Measurements from ENCODE around the gene TMPRSS6.

TMPRSS6 gene

DNA sequence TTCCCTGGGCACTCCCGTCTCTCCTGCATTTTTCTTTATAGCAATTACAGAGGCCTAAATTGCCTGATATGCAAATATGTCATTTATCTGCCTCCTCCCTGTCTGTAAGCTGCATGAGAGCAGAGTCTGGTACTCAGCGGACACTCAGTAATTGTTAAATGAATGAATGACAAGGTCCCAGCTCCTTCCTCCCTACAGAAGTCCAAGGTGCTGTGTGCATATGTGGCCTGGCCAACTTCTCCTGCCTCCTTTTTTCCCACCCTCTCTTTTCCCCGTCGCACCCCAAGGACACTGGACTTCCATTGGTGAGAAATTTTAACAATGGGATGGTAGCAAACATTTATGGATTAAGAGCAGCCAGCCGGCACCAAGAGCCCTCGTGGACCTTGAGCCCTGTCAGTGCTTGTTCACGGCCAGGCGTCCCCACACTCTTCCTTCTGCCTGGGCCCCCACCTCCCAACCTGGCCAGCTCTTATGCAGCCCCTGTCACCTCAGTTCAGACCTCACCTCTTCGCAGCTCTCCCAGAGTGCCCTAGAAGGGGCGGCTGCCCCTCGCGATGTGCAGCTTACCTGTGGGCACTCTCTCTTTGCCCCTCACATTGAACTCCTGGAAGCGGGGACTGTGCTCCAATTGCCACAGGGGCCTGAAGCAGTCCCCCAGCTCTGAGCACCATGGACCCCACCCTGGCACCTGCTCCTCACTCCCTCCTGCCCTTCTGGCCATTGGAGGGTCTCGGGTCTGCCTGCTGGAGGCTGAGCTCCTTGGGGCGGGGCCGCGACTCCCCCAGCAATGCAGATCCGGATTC is 1.5 kb downstream of the TMPRSS6 start:
- Histone ChIP-seq H3K36me3 (ENCODE audit: control insufficient read depth, low read depth, low read length) (no peaks in the 10 kb centered on the region), H3K4me3 (ENCODE audit: low read length) (no peak overlapping the region), H3K27ac (ENCODE audit: low read length) (no peak overlapping the region), H3K4me1 (ENCODE audit: control insufficient read depth, low read depth, low read length) (no peaks in the 10 kb centered on the region), H3K9me3 (ENCODE audit: control insufficient read depth, low read depth, low read length) (no peaks in the 10 kb centered on the region), H3K9ac (ENCODE audit: low read length) (no peak overlapping the region), H3K27me3 (ENCODE audit: control insufficient read depth, insufficient read depth, low read length) (no peaks in the 10 kb centered on the region)

- Histone ChIP-seq H3K27me3 (ENCODE audit: control insufficient read depth, insufficient read depth, low read length) (no peaks in the 10 kb centered on the region), H3K27ac (ENCODE audit: low read length) (no peak overlapping the region), H3K4me1 (ENCODE audit: control insufficient read depth, low read depth, low read length) (no peaks in the 10 kb centered on the region), H3K9me3 (ENCODE audit: control insufficient read depth, low read depth, low read length) (no peaks in the 10 kb centered on the region), H3K4me3 (ENCODE audit: low read length) (no peak overlapping the region), H3K36me3 (ENCODE audit: control insufficient read depth, low read depth, low read length) (no peaks in the 10 kb centered on the region), H3K9ac (ENCODE audit: low read length) (no peak overlapping the region)
Observed at GRCh38 chr22:37105990-37106389, 3.5 kb downstream of the TMPRSS6 start.

- Histone ChIP-seq H3K9ac (ENCODE audit: low read length) (no peak overlapping the region), H3K36me3 (ENCODE audit: control insufficient read depth, low read depth, low read length) (no peaks in the 10 kb centered on the region), H3K27ac (ENCODE audit: low read length) (no peak overlapping the region), H3K27me3 (ENCODE audit: control insufficient read depth, insufficient read depth, low read length) (peaks cover 3% of the 10 kb centered on the region), H3K9me3 (ENCODE audit: control insufficient read depth, low read depth, low read length) (no peaks in the 10 kb centered on the region), H3K4me1 (ENCODE audit: control insufficient read depth, low read depth, low read length) (no peaks in the 10 kb centered on the region), H3K4me3 (ENCODE audit: low read length) (no peak overlapping the region)
Observed at GRCh38 chr22:37105154-37105553, 4.4 kb downstream of the TMPRSS6 start.

DNA sequence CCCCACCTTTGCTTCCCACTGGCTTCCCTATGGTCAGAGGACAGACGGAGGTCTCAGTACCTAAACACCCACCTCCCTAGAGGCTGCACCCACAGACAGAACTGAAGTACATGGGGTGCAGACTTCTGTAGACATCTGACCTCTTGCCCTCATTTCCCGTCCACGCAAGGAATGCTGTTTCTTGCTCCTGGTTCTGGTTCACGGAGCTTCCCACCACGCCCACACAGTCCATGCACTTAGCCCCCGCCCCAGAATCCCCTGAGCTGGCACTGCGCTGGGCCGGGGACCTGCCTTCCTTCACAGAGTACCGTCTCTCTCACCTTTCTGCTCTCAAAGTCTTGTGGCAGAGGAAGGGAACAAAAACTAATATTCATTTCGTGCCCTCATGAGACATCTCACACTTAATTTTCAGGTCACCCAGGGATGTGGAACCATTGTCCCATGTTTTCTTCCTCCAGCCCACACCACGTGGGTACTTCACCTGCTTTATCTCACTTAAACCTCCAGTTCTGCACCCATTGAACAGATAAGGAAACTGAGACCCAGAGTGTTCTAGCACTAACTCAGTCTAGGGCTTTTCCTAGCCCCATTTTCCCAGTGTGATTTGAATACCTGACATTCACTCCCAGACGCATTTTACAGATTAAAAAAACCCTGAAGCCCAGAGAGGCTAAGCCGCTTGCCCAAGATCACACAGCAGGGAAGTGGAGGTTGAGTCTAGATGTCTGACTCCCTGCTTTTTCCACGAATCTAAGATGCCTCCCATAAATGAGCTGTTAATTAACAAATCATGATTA is 5.7 kb downstream of the TMPRSS6 start:
- Histone ChIP-seq H3K9ac (ENCODE audit: low read length) (no peak overlapping the region), H3K4me1 (ENCODE audit: control insufficient read depth, low read depth, low read length) (no peaks in the 10 kb centered on the region), H3K36me3 (ENCODE audit: control insufficient read depth, low read depth, low read length) (no peaks in the 10 kb centered on the region), H3K27me3 (ENCODE audit: control insufficient read depth, insufficient read depth, low read length) (peaks cover 4% of the 10 kb centered on the region), H3K9me3 (ENCODE audit: control insufficient read depth, low read depth, low read length) (no peaks in the 10 kb centered on the region), H3K4me3 (ENCODE audit: low read length) (no peak overlapping the region), H3K27ac (ENCODE audit: low read length) (no peak overlapping the region)

GRCh38 chr22:37103151-37103550 is 6.4 kb downstream of the TMPRSS6 start:
- Histone ChIP-seq H3K4me3 (ENCODE audit: low read length) (no peak overlapping the region), H3K4me1 (ENCODE audit: control insufficient read depth, low read depth, low read length) (no peaks in the 10 kb centered on the region), H3K27me3 (ENCODE audit: control insufficient read depth, insufficient read depth, low read length) (peaks cover 11% of the 10 kb centered on the region), H3K9me3 (ENCODE audit: control insufficient read depth, low read depth, low read length) (no peaks in the 10 kb centered on the region), H3K36me3 (ENCODE audit: control insufficient read depth, low read depth, low read length) (no peaks in the 10 kb centered on the region), H3K27ac (ENCODE audit: low read length) (no peak overlapping the region), H3K9ac (ENCODE audit: low read length) (no peak overlapping the region)

DNA sequence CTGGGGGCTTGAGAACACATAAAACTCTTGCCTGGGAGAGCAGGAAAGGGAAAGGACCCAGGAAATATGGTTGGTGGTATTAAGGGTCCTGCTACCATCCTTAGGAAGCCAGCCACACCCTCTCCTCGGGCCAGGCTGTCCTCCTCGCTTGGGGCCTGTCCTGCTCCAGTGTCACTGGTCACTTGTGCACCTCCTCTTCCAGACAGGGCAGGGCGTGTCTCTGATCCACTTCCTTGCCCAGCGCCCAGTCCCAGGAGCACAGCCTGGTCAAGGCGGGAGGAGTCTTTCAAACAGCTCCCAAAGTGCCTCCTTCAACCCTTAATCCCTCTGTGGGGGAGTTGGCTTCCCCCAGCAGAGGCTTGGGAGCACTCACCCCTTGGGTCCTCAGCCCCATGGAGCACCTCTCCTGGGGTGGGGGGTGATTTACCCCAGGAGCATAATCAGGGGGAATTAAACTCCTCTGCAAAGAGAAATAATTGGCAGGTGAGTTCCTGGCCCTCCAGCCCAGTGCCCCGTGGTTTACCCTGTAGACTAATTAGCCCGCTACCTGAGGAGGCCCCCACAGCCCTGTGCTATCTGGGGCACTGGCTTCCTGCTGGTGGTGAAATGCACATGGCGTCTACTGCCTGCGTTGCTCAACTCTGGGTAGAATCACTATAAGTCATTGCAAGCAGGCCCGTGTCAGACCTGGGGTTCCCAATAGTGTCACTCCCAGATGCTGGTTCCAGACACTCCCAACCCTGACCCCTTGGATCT is 8.0 kb downstream of the TMPRSS6 start:
- no peak overlapping the region for H3K9ac ChIP-seq (ENCODE audit: low read length)
- H3K4me1 ChIP-seq (ENCODE audit: control insufficient read depth, low read depth, low read length) = no peaks in the 10 kb centered on the region
- H3K27ac ChIP-seq (ENCODE audit: low read length) = no peak overlapping the region
- no peaks in the 10 kb centered on the region for H3K9me3 ChIP-seq (ENCODE audit: control insufficient read depth, low read depth, low read length)
- no peak overlapping the region for H3K4me3 ChIP-seq (ENCODE audit: low read length)
- H3K27me3 ChIP-seq (ENCODE audit: control insufficient read depth, insufficient read depth, low read length) = peaks cover 27% of the 10 kb centered on the region
- H3K36me3 ChIP-seq (ENCODE audit: control insufficient read depth, low read depth, low read length) = no peaks in the 10 kb centered on the region

- Histone ChIP-seq H3K9me3 (ENCODE audit: control insufficient read depth, low read depth, low read length) (no peaks in the 10 kb centered on the region), H3K9ac (ENCODE audit: low read length) (no peak overlapping the region), H3K27ac (ENCODE audit: low read length) (no peak overlapping the region), H3K36me3 (ENCODE audit: control insufficient read depth, low read depth, low read length) (no peaks in the 10 kb centered on the region), H3K27me3 (ENCODE audit: control insufficient read depth, insufficient read depth, low read length) (peaks cover 32% of the 10 kb centered on the region), H3K4me1 (ENCODE audit: control insufficient read depth, low read depth, low read length) (no peaks in the 10 kb centered on the region), H3K4me3 (ENCODE audit: low read length) (no peak overlapping the region)
Observed at GRCh38 chr22:37100589-37101127, 8.9 kb downstream of the TMPRSS6 start.

DNA sequence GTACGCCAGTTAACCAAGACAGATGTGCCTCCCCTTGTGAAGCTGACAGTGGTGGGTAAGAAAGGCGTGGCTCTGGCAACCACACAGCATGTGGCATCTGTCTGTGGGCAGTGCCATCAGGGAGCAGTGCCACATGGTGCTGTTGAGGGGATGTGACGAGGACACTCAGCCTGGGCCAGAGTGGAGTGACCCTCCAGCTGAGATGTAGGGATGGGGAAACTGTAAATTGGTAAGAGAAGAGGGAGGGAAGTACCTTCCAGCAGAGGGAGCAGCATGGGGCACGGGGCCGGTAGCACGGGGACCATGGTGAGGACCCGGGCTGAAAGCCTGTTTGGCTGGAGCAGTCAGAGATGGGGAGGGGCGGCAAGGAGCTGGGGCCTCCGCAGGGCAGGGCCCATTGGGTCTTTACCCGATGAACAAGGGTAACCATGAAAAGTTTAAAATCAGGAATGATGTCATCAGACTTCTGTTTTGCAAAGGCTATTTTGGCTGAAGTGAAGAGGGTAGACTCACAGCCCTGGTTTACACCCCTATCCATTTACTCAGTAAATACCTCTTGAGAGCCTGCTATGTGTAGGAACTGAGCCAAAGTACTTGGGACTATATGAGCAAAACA is 10.4 kb downstream of the TMPRSS6 start:
- Histone ChIP-seq H3K9ac (ENCODE audit: low read length) (no peak overlapping the region), H3K27me3 (ENCODE audit: control insufficient read depth, insufficient read depth, low read length) (peaks cover 32% of the 10 kb centered on the region), H3K27ac (ENCODE audit: low read length) (no peak overlapping the region), H3K4me1 (ENCODE audit: control insufficient read depth, low read depth, low read length) (no peaks in the 10 kb centered on the region), H3K9me3 (ENCODE audit: control insufficient read depth, low read depth, low read length) (no peaks in the 10 kb centered on the region), H3K4me3 (ENCODE audit: low read length) (no peak overlapping the region), H3K36me3 (ENCODE audit: control insufficient read depth, low read depth, low read length) (no peaks in the 10 kb centered on the region)

GRCh38 chr22:37097346-37097745 is 12.2 kb downstream of the TMPRSS6 start:
- Histone ChIP-seq H3K4me3 (ENCODE audit: low read length) (no peak overlapping the region), H3K36me3 (ENCODE audit: control insufficient read depth, low read depth, low read length) (no peaks in the 10 kb centered on the region), H3K27ac (ENCODE audit: low read length) (no peak overlapping the region), H3K27me3 (ENCODE audit: control insufficient read depth, insufficient read depth, low read length) (peaks cover 32% of the 10 kb centered on the region), H3K9me3 (ENCODE audit: control insufficient read depth, low read depth, low read length) (no peaks in the 10 kb centered on the region), H3K9ac (ENCODE audit: low read length) (no peak overlapping the region), H3K4me1 (ENCODE audit: control insufficient read depth, low read depth, low read length) (no peaks in the 10 kb centered on the region)

- Histone ChIP-seq H3K9me3 (ENCODE audit: control insufficient read depth, low read depth, low read length) (no peaks in the 10 kb centered on the region), H3K27me3 (ENCODE audit: control insufficient read depth, insufficient read depth, low read length) (peaks cover 29% of the 10 kb centered on the region), H3K27ac (ENCODE audit: low read length) (no peak overlapping the region)
Observed at GRCh38 chr22:37095113-37095512, 14.4 kb downstream of the TMPRSS6 start.

DNA sequence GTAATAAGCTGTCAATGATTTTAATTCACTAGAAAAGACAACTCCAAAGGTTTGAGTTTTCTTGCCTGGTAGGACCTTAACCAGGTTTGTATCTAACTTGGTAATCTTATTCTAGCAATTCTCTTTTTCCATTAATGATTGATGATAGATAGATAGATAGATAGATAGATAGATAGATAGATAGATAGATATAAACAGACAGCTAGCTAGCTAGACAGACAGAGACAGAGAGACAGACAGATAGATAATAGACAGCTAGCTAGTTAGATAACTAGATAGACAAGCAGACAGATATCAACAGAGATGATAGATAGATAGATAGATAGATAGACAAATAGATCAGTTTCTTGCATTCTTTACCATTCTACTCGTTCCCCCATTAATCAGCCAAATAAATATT is 15.3 kb downstream of the TMPRSS6 start:
- H3K27me3 ChIP-seq (ENCODE audit: control insufficient read depth, insufficient read depth, low read length) = peaks cover 29% of the 10 kb centered on the region
- no peak overlapping the region for H3K4me3 ChIP-seq (ENCODE audit: low read length)
- H3K4me1 ChIP-seq (ENCODE audit: control insufficient read depth, low read depth, low read length) = peaks cover 5% of the 10 kb centered on the region
- H3K36me3 ChIP-seq (ENCODE audit: control insufficient read depth, low read depth, low read length) = no peaks in the 10 kb centered on the region
- no peak overlapping the region for H3K9ac ChIP-seq (ENCODE audit: low read length)
- no peaks in the 10 kb centered on the region for H3K9me3 ChIP-seq (ENCODE audit: control insufficient read depth, low read depth, low read length)
- H3K27ac ChIP-seq (ENCODE audit: low read length) = no peak overlapping the region

More at GRCh38 chr22:37095113-37095512, 14.4 kb downstream of the TMPRSS6 start:
- Histone ChIP-seq H3K9ac (ENCODE audit: low read length) (no peak overlapping the region), H3K4me3 (ENCODE audit: low read length) (no peak overlapping the region), H3K36me3 (ENCODE audit: control insufficient read depth, low read depth, low read length) (no peaks in the 10 kb centered on the region), H3K4me1 (ENCODE audit: control insufficient read depth, low read depth, low read length) (peaks cover 5% of the 10 kb centered on the region)

Measured in iPS-18a (cell line).